SHP77 treated with DMSO at 0.1 percent for 48 hours (cell line): ENCODE data around the gene GCN1.

Experiments used
- DNase-seq: peaks from one replicate; lab custom pipeline; 2025; lab: John Stamatoyannopoulos, UW

Gene GCN1

GRCh38 chr12:120093592-120094355 is 100.7 kb downstream of the GCN1 start:
- DNase-seq, result no peak

GRCh38 chr12:120093336-120093591 is 101.3 kb downstream of the GCN1 start:
- DNase-seq, result no peak

- DNase-seq, result no peak
Measured at GRCh38 chr12:120092551-120093335, 101.8 kb downstream of the GCN1 start.

GRCh38 chr12:120091371-120092090 is 103.0 kb downstream of the GCN1 start:
- no peak for DNase-seq

- DNase-seq, result no peak
Measured at GRCh38 chr12:120090626-120091295, 103.8 kb downstream of the GCN1 start.

- no peak for DNase-seq
Measured at GRCh38 chr12:120090206-120090605, 104.3 kb downstream of the GCN1 start.

- DNase-seq, result no peak
Measured at GRCh38 chr12:120089796-120090195, 104.7 kb downstream of the GCN1 start.

- no peak for DNase-seq
Measured at GRCh38 chr12:120089105-120089504, 105.4 kb downstream of the GCN1 start.

- DNase-seq, result peak; percentile 98
Measured at GRCh38 chr12:120086801-120087621, 107.5 kb downstream of the GCN1 start.

- DNase-seq, result no peak
Measured at GRCh38 chr12:120085920-120086645, 108.4 kb downstream of the GCN1 start.

- no peak for DNase-seq
Measured at GRCh38 chr12:120081641-120082040, 112.9 kb downstream of the GCN1 start.

- no peak for DNase-seq
Measured at GRCh38 chr12:120079411-120080400, 114.8 kb downstream of the GCN1 start.

GRCh38 chr12:120078868-120079267 is 115.6 kb downstream of the GCN1 start:
- no peak for DNase-seq

- no peak for DNase-seq
Measured at GRCh38 chr12:120077260-120077659, 117.3 kb downstream of the GCN1 start.
